ENCODE results near the gene PTPRJ. TPM values are rescaled to one million over a fixed set of nuclear protein-coding genes. Genes with fewer than 3 reads are reported as not detected.

The PTPRJ gene
- total and polyA plus RNA-seq, 7 donors = 0.32 to 12.4 (median 4.1) TPM

DNA sequence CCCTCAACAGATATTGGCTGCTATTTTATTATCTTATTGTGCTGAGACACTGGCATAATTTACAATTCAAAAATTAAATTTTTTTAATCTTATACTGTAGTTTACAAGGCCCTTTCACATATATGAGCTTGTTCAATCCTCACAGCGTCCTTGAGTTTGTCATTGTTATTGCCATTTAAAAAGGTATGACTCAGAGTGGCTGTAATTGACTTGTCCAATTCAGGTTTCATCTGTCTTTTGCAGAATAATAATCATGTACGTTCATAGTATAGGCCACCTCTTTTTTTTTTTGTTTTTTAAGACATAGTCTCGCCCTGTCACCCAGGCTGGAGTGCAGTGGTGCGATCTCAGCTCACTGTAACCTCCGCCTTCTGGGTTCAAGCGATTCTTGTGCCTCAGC is 11.5 kb downstream of the PTPRJ start:
- Histone ChIP-seq H3K4me1 (peaks cover 13% of the 10 kb centered on the region), H3K9me3 (no peaks in the 10 kb centered on the region), H3K27ac (peak overlapping the region; percentile 78), H3K4me3 (no peak overlapping the region), H3K27me3 (ENCODE audit: insufficient read depth in 3 of 3, low read length in 2 of 3) (no peaks in the 10 kb centered on the region), H3K36me3 (ENCODE audit: insufficient read depth in 1 of 2, low read depth in 1 of 2) (no peaks in the 10 kb centered on the region)
- TF ChIP-seq, protein P1, sequence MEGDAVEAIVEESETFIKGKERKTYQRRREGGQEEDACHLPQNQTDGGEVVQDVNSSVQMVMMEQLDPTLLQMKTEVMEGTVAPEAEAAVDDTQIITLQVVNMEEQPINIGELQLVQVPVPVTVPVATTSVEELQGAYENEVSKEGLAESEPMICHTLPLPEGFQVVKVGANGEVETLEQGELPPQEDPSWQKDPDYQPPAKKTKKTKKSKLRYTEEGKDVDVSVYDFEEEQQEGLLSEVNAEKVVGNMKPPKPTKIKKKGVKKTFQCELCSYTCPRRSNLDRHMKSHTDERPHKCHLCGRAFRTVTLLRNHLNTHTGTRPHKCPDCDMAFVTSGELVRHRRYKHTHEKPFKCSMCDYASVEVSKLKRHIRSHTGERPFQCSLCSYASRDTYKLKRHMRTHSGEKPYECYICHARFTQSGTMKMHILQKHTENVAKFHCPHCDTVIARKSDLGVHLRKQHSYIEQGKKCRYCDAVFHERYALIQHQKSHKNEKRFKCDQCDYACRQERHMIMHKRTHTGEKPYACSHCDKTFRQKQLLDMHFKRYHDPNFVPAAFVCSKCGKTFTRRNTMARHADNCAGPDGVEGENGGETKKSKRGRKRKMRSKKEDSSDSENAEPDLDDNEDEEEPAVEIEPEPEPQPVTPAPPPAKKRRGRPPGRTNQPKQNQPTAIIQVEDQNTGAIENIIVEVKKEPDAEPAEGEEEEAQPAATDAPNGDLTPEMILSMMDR (IDR thresholded peaks at IDR 0.05) = no peak
- DNase-seq (no peak), ATAC-seq (peak in 2 of 4 donors; percentile 25 to 36)
- intact Hi-C loops (cut with DNase I) = loop anchor here in 1 of 2 donors (5.0 kb wide), 1 partner anchor 40 kb away; no protein-coding TSS in a partner anchor
- 77 to 94% (median 88%) methylated on average over 6 of the region's 6 CpGs for WGBS, 3 donors

DNA sequence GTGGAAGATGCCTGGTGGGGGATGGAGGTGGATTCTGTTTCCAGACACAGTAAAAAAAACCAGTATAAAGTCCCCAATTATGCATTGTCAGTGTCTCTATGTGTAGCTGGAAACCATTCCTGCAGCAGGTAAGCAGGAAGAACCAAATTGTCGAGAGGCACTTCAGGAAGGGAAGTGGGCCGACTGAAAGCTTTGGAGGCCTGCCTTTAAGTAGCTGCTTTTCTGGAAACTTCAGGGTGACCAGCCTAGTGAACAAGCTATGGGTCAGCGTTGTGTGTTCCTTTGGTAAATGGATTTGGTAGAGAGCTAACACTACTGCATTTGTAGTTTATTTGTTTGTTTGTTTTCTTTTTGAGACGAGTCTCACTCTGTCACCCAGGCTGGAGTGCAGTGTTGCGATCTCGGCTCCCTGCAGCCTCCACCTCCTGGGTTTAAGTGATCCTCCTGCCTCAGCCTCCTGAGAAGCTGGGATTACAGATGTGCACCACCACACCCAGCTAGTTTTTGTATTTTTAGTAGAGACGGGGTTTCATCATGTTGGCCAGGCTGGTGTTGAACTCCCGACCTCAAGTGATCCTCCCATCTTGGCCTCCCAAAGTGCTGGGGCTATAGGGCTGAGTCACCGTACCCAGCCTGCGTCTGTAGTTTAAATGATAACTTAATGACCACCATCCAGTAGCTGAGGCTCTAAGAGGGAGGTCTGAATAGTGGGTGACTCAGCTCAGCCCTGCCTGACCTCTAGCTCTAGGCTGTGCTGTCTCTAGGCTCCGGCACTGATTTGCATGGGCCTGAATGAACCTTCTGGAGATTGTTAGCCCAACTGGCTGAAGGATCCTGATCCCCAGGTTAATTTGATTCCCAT is 12.8 kb downstream of the PTPRJ start:
- TF ChIP-seq, protein P1 (IDR thresholded peaks at IDR 0.05) = no peak
- H3K36me3 ChIP-seq (ENCODE audit: insufficient read depth in 1 of 2, low read depth in 1 of 2) = no peaks in the 10 kb centered on the region
- WGBS, 3 donors = 82 to 90% (median 88%) methylated on average over 11 of the region's 11 CpGs
- no peak for DNase-seq
- peaks cover 13% of the 10 kb centered on the region for H3K4me1 ChIP-seq
- H3K27ac ChIP-seq = peak overlapping the region; percentile 78
- no peak overlapping the region for H3K4me3 ChIP-seq
- intact Hi-C loops (cut with DNase I) = loop anchor here in 1 of 2 donors (5.0 kb wide), 1 partner anchor 39 kb away; no protein-coding TSS in a partner anchor
- ATAC-seq = peak in 1 of 4 donors; percentile 25
- no peaks in the 10 kb centered on the region for H3K9me3 ChIP-seq
- no peaks in the 10 kb centered on the region for H3K27me3 ChIP-seq (ENCODE audit: insufficient read depth in 3 of 3, low read length in 2 of 3)

DNA sequence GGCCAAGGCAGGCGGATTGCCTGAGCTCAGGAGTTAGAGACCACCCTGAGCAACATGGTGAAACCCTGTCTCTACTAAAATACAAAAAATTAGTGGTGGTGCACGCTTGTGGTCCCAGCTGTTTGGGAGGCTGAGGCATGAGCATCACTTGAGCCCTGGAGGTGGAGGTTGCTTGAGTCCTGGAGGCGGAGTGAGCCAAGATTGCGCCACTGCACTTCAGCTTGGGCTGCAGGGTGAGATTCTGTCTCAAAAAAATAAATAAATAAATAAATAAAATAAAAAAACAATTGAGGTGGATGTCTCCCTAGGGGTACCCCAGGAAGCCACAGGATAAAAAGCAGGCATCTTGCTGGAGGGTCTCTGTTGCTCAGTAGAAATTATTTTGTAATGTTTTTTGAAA is 14.1 kb downstream of the PTPRJ start:
- Histone ChIP-seq H3K4me3 (no peak overlapping the region), H3K27me3 (ENCODE audit: insufficient read depth in 3 of 3, low read length in 2 of 3) (no peaks in the 10 kb centered on the region), H3K4me1 (peaks cover 13% of the 10 kb centered on the region), H3K36me3 (ENCODE audit: insufficient read depth in 1 of 2, low read depth in 1 of 2) (no peaks in the 10 kb centered on the region), H3K9me3 (no peaks in the 10 kb centered on the region), H3K27ac (no peak overlapping the region)
- DNase-seq = no peak
- no peak for ATAC-seq
- 96 to 97% (median 97%) methylated on average over 4 of the region's 4 CpGs for WGBS, 3 donors
- intact Hi-C loops (cut with DNase I) = loop anchor here in 1 of 2 donors (5.0 kb wide), 1 partner anchor 38 kb away; no protein-coding TSS in a partner anchor
- TF ChIP-seq, protein P1 (IDR thresholded peaks at IDR 0.05) = no peak

DNA sequence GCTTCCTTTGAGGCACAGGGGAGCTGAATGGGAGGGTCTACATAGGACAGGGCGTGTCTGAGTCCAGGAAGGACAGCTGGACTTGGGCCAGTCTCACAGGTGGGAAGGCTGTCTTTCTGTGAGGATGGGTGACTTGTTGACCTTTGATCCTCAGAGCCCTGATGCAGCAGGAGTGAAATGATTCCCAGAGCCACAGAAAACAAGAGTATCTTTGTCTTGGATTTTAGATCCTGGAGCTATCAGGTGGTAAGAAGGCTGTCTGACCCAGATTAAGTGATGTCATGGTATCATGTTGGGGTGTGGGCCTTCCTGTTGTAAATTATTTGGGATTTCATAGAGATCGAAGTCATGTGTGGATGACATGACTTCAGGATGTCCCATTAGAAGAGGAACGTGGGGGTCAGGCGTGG is 15.0 kb downstream of the PTPRJ start:
- no peaks in the 10 kb centered on the region for H3K36me3 ChIP-seq (ENCODE audit: insufficient read depth in 1 of 2, low read depth in 1 of 2)
- H3K27ac ChIP-seq = no peak overlapping the region
- DNase-seq (no peak), ATAC-seq (no peak)
- no peaks in the 10 kb centered on the region for H3K9me3 ChIP-seq
- H3K27me3 ChIP-seq (ENCODE audit: insufficient read depth in 3 of 3, low read length in 2 of 3) = no peaks in the 10 kb centered on the region
- no peak overlapping the region for H3K4me3 ChIP-seq
- H3K4me1 ChIP-seq = peaks cover 13% of the 10 kb centered on the region
- TF ChIP-seq, protein P1 (IDR thresholded peaks at IDR 0.05) = no peak
- intact Hi-C loops (cut with DNase I) = no loop called here
- WGBS, 3 donors = 78 to 89% (median 89%) methylated on average over 4 of the region's 4 CpGs
